ENCODE measurements around the gene ZSCAN1.
A peak's percentile ranks its signal among the peaks of the same experiment; 100 is the strongest.

The ZSCAN1 gene

DNA sequence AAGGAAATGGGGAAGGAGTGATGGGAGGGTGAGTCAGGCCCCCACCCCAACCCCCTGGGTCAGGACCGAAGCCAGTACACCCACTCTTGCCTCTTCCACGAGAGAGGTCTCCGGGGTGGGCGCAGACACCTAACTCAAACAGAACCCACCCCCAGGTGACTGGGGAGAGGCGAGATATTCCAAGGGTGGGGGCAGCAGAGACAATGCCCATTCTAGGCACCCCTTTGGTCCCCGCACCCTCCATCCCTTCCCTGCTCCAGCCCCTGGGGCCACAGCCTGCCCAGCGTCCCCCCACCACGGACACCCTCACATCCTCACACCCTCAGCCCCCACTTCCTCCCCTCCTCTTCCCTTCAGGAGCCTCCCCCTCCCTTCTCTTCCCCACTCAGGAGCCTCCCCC, 63.5 kb downstream of the ZSCAN1 start:
- no peaks in the 10 kb centered on the region for H3K27me3 ChIP-seq (ENCODE audit: insufficient read depth, low read length, poor library complexity, severe bottlenecking)
- H3K36me3 ChIP-seq (ENCODE audit: insufficient read depth, low read length) = no peaks in the 10 kb centered on the region
- no peak overlapping the region for H2AFZ ChIP-seq (ENCODE audit: low read length)
- peaks cover 6% of the 10 kb centered on the region; the same call in 1 of the 2 replicates for H3K9me3 ChIP-seq (ENCODE audit: insufficient read depth, low read depth, low read length)
- H3K4me1 ChIP-seq (ENCODE audit: insufficient read depth, low read length, poor library complexity, severe bottlenecking) = peaks cover 12% of the 10 kb centered on the region
- peak overlapping the region; percentile 91 for H3K4me3 ChIP-seq (ENCODE audit: low read length, poor library complexity, severe bottlenecking)
- H3F3A ChIP-seq (ENCODE audit: low read depth) = no peaks in the 10 kb centered on the region
- no peaks in the 10 kb centered on the region for H3K9me2 ChIP-seq (replicated peaks; ENCODE audit: low read depth, low read length)
- peak overlapping the region; percentile 91 for H3K9ac ChIP-seq (ENCODE audit: low read depth, low read length, poor library complexity, severe bottlenecking)
- H3K4me2 ChIP-seq (ENCODE audit: low read depth, low read length, poor library complexity, severe bottlenecking) = peak overlapping the region; percentile 88
- H3K79me2 ChIP-seq (ENCODE audit: insufficient read depth, low read length) = peaks cover 7% of the 10 kb centered on the region; the same call in 1 of the 2 replicates
- no peak for TF ChIP-seq EZH2phosphoT487 (IDR thresholded peaks at IDR 0.05; ENCODE audit: borderline replicate concordance)
- TF ChIP-seq, protein P1, sequence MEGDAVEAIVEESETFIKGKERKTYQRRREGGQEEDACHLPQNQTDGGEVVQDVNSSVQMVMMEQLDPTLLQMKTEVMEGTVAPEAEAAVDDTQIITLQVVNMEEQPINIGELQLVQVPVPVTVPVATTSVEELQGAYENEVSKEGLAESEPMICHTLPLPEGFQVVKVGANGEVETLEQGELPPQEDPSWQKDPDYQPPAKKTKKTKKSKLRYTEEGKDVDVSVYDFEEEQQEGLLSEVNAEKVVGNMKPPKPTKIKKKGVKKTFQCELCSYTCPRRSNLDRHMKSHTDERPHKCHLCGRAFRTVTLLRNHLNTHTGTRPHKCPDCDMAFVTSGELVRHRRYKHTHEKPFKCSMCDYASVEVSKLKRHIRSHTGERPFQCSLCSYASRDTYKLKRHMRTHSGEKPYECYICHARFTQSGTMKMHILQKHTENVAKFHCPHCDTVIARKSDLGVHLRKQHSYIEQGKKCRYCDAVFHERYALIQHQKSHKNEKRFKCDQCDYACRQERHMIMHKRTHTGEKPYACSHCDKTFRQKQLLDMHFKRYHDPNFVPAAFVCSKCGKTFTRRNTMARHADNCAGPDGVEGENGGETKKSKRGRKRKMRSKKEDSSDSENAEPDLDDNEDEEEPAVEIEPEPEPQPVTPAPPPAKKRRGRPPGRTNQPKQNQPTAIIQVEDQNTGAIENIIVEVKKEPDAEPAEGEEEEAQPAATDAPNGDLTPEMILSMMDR (conservative IDR thresholded peaks at IDR 0.05; ENCODE audit: low read length) = no peak
- H4K20me1 ChIP-seq (ENCODE audit: insufficient read depth, low read length, poor library complexity, severe bottlenecking) = no peaks in the 10 kb centered on the region

DNA sequence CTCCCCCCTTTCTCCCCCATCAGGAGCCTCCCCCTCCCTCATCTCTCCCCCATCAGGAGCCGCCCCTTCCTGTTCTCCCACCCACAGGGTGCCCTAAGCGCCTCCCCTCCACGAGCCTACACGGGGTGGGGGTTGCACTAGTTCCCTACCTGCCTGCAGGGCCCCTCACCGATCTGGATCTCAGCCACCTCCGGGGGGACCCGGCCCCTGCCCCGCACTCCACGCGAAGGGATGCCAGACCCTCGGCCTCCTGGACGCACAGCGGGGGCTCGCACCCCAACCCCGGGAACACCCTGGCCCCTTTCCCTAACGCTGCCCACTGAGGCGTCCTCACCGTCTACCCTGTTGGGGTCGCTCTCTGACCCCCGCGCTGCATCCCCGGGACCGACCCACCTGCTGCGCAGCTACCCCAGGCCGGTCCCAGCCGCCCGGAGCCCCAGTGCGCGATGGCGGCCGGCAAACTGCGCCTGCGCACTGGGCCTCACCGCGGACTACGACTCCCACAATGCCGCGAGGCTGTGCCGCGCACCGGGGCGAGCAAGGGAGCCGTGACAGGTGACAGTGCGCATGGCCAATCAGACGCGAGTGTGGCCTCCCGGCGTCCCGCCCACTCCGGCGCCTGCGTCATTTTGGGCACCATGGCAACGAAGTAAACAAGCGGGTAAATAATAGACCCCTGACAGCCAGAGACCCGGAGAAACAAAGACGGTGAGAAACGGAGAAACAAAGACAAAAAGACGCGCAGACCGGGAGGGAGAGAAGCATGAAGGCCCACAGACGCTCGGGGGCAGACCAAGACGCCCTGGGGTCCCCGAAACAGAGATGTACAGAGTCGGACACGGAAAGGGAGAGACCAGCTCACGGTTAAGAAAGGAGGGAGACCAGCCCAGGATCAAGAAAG, 64.2 kb downstream of the ZSCAN1 start, which contains the start of gene ZSCAN18:
ZSCAN18 (minus strand) TSS at position 451 of the 901 bp plus-strand sequence. CDS start 7,964 bp downstream, outside the sequence.
- H2AFZ ChIP-seq (ENCODE audit: low read length) = peak within 1 kb of the TSS; percentile 90
- no peaks in the 10 kb centered on the region for H4K20me1 ChIP-seq (ENCODE audit: insufficient read depth, low read length, poor library complexity, severe bottlenecking)
- H3K36me3 ChIP-seq (ENCODE audit: insufficient read depth, low read length) = no peaks in the 10 kb centered on the region
- H3K4me3 ChIP-seq (ENCODE audit: low read length, poor library complexity, severe bottlenecking) = peak within 1 kb of the TSS; percentile 91
- no peaks in the 10 kb centered on the region for H3K27me3 ChIP-seq (ENCODE audit: insufficient read depth, low read length, poor library complexity, severe bottlenecking)
- no peaks in the 10 kb centered on the region for H3K9me2 ChIP-seq (replicated peaks; ENCODE audit: low read depth, low read length)
- no peak for TF ChIP-seq EZH2phosphoT487 (IDR thresholded peaks at IDR 0.05; ENCODE audit: borderline replicate concordance)
- TF ChIP-seq, protein P1 (conservative IDR thresholded peaks at IDR 0.05; ENCODE audit: low read length) = no peak
- peak within 1 kb of the TSS; percentile 91 for H3K9ac ChIP-seq (ENCODE audit: low read depth, low read length, poor library complexity, severe bottlenecking)
- no peaks in the 10 kb centered on the region for H3F3A ChIP-seq (ENCODE audit: low read depth)
- peaks cover 12% of the 10 kb centered on the region for H3K4me1 ChIP-seq (ENCODE audit: insufficient read depth, low read length, poor library complexity, severe bottlenecking)
- peaks cover 7% of the 10 kb centered on the region; the same call in 1 of the 2 replicates for H3K79me2 ChIP-seq (ENCODE audit: insufficient read depth, low read length)
- H3K9me3 ChIP-seq (ENCODE audit: insufficient read depth, low read depth, low read length) = peaks cover 7% of the 10 kb centered on the region; the same call in 1 of the 2 replicates
- H3K4me2 ChIP-seq (ENCODE audit: low read depth, low read length, poor library complexity, severe bottlenecking) = peak within 1 kb of the TSS; percentile 88

DNA sequence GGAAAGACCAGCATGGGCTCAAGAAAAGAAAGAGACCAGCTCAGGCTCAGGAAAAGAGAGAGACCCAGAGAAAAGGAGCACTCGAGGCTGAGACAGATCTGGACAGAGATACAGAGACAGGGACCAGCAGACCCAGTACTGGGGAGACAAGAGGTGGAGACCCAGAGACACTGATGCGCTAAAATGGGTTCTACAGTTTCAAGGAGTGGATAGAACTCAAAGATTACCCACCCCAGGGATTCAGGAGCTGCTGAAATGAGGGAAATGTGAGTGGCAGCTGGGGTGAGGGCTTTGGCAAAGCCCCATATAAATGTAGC, 64.8 kb downstream of the ZSCAN1 start:
- peak overlapping the region; percentile 91 for H3K4me3 ChIP-seq (ENCODE audit: low read length, poor library complexity, severe bottlenecking)
- H3K9ac ChIP-seq (ENCODE audit: low read depth, low read length, poor library complexity, severe bottlenecking) = peak overlapping the region; percentile 48
- H3K9me3 ChIP-seq (ENCODE audit: insufficient read depth, low read depth, low read length) = peaks cover 13% of the 10 kb centered on the region; the same call in 1 of the 2 replicates
- H3K9me2 ChIP-seq (replicated peaks; ENCODE audit: low read depth, low read length) = no peaks in the 10 kb centered on the region
- H3K4me1 ChIP-seq (ENCODE audit: insufficient read depth, low read length, poor library complexity, severe bottlenecking) = peaks cover 12% of the 10 kb centered on the region
- TF ChIP-seq, protein P1 (conservative IDR thresholded peaks at IDR 0.05; ENCODE audit: low read length) = no peak
- TF ChIP-seq EZH2phosphoT487 (IDR thresholded peaks at IDR 0.05; ENCODE audit: borderline replicate concordance) = no peak
- H3K27me3 ChIP-seq (ENCODE audit: insufficient read depth, low read length, poor library complexity, severe bottlenecking) = no peaks in the 10 kb centered on the region
- no peaks in the 10 kb centered on the region for H3F3A ChIP-seq (ENCODE audit: low read depth)
- peaks cover 7% of the 10 kb centered on the region; the same call in 1 of the 2 replicates for H3K79me2 ChIP-seq (ENCODE audit: insufficient read depth, low read length)
- H4K20me1 ChIP-seq (ENCODE audit: insufficient read depth, low read length, poor library complexity, severe bottlenecking) = no peaks in the 10 kb centered on the region
- H2AFZ ChIP-seq (ENCODE audit: low read length) = peak overlapping the region; percentile 88
- no peaks in the 10 kb centered on the region for H3K36me3 ChIP-seq (ENCODE audit: insufficient read depth, low read length)
- peak overlapping the region; percentile 88 for H3K4me2 ChIP-seq (ENCODE audit: low read depth, low read length, poor library complexity, severe bottlenecking)
